Stomach (tissue), 9 donors: Measurements from ENCODE around the gene GGA1. TPM values are rescaled to one million over a fixed set of nuclear protein-coding genes. Genes with fewer than 3 reads are reported as not detected.

Experiments
- DNase-seq, 2 donors: peaks; one replicate each; pipeline versions ENCODE4 v3.0.0 to v3.0.0-alpha.2; 2013 to 2019
- H3K27ac ChIP-seq, 5 donors: fragments of 200-600 bp in 4 of 5; sonication (generic) in 4 of 5; one replicate each; pipeline ENCODE4 v1.5.1; 2013 to 2019; ENCODE audit warnings: mild to moderate bottlenecking in 1 of 5, moderate library complexity in 1 of 5
- H3K27me3 ChIP-seq, 3 donors: fragments of 200-600 bp; sonication (generic); one replicate each; pipeline ENCODE4 v1.5.1; 2017 to 2019; ENCODE audit warnings: mixed run types in 1 of 3
- H3K36me3 ChIP-seq, 4 donors: fragments of 200-600 bp; sonication (generic); 1 replicate in 3 of 4; 2 replicates in 1 of 4; pipeline ENCODE4 v1.5.1; 2016 to 2019
- H3K4me1 ChIP-seq, 4 donors: fragments of 200-600 bp; sonication (generic); one replicate each; pipeline ENCODE4 v1.5.1; 2016 to 2019
- H3K4me3 ChIP-seq, 4 donors: fragments of 200-600 bp; sonication (generic) in 3 of 4; one replicate each; pipeline ENCODE4 v1.5.1; 2016 to 2019; ENCODE audit warnings: mild to moderate bottlenecking in 1 of 4
- H3K9me3 ChIP-seq, 4 donors: fragments of 200-600 bp; sonication (generic); one replicate each; pipeline ENCODE4 v1.5.1; 2016 to 2019
- CTCF ChIP-seq, 7 experiments: fragments of 450-650 bp in 4 of 7; fragments of 200-600 bp in 3 of 7; sonication (generic) in 3 of 7; IDR thresholded peaks; one replicate each; pipeline ENCODE4 v1.5.1; 2016 to 2019; ENCODE audit warnings: antibody characterized with exemption in 7 of 7, control low read depth in 2 of 7, mild to moderate bottlenecking in 1 of 7
- EP300 ChIP-seq: sonication (generic); formaldehyde crosslinking; IDR thresholded peaks from one replicate; pipeline ENCODE4 v1.6.1; 2017; ENCODE audit warnings: antibody characterized with exemption
- POLR2A ChIP-seq, 4 donors: fragments of 450-650 bp; IDR thresholded peaks; one replicate each; pipeline ENCODE4 v1.6.1; 2016; ENCODE audit warnings: antibody characterized with exemption in 4 of 4, control low read depth in 2 of 4, mild to moderate bottlenecking in 1 of 4, moderate library complexity in 1 of 4
- POLR2AphosphoS5 ChIP-seq, 3 donors: sonication (generic); formaldehyde crosslinking; IDR thresholded peaks; one replicate each; pipeline ENCODE4 v1.6.1; 2016; ENCODE audit warnings: antibody characterized with exemption in 3 of 3
- WGBS, 5 donors: extraction: QIAGEN DNeasy Blood & Tissue Kit in 3 of 5; methylation state at CpG; one replicate each; pipeline versions ENCODE4 v1.1.5 to v1.1.7; 2013 to 2018; 5-methylcytosine and 5-hydroxymethylcytosine counted together
- intact Hi-C: fragments of 100-400 bp; cut with DNase I; formaldehyde crosslinking; loops from one replicate; pipeline ENCODE4 v1.15.1; 2023; ENCODE audit warnings: low total_unique reads
- polyA plus RNA-seq, 3 donors: library from polyadenylated mRNA; stranded (reverse); fragments of 200-250 nt; gene quantifications; one replicate each; pipeline ENCODE4 v1.2.3, GENCODE V29; 2013
- total RNA-seq, 5 donors: library from RNA; depleted of rRNA; stranded (reverse); fragments of >200 nt; gene quantifications; one replicate each; pipeline versions ENCODE4 v1.1.0 to v1.2.3, GENCODE V29; 2014 to 2016
- donor health status: healthy with polysubstance abuse.
- donor health status: Bipolar disorder and iron deficiency.
- donor health status: healthy.

The GGA1 gene
- total and polyA plus RNA-seq, 8 donors = 30.3 to 87.9 (median 45.9) TPM

DNA sequence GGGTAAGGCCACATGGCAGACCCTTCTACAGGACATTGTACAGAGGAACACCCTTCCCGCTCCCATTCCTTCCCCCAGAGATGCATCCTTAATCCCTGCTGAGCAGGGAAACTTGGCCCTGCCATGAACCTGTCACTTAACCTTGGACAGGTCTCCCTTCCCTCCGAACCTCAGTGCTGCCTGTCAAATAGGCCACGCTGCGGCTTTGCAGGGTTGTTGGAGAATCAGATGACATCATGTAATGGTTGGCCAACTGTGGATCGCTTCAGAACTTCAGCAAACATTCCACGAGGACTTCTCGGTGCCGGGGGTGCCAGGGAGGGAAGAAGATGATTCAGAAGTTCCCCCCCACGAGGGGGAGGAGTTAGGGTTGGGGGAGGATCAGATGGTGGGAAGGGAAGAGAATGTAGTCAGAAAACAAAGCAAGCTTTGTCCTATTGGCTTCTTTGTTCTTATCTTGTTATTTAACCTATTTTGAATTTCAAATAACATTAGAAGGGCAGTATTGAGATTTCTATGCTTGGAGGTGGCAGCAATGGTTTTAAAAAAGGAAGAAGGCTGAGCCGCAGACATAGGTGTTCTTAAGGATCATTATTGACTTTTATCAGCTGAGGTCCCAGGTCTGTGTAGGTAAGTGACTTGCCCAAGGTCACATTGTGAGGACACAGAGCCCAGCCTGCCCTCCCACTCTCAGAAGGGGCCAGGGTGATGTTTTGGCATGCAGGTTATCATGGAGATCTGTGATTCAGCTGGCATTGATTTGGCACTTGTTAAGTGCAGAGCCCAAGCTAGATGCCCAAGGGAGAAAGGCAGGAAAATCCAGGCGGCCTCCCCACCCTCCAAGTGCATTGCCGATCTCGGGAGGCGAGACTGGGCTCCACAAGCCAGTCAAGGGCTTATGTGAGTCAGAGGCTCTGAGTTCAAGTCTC is 45.2 kb upstream of the GGA1 start:
- intact Hi-C loops = no loop called here
- peak; percentile 82 to 91 for DNase-seq
- 13 to 26% (median 20%) methylated on average over 14 of the region's 14 CpGs for WGBS, 5 donors
- Histone ChIP-seq H3K27me3 (peaks cover 0 to 25% (median 0%) of the 10 kb centered on the region in 3 donors), H3K4me1 (peaks cover 70 to 93% (median 89%) of the 10 kb centered on the region in 4 donors), H3K27ac (peak overlapping the region; percentile 98 to 100 (median 99)), H3K4me3 (peak overlapping the region; percentile 60 to 97 (median 75)), H3K9me3 (no peaks in the 10 kb centered on the region), H3K36me3 (peaks cover 20 to 29% (median 26%) of the 10 kb centered on the region in 4 donors)
- TF ChIP-seq POLR2AphosphoS5 (IDR thresholded peaks at IDR 0.05) = peak; percentile 23 to 80 (median 53)
- no peak for TF ChIP-seq CTCF (IDR thresholded peaks at IDR 0.05)

DNA sequence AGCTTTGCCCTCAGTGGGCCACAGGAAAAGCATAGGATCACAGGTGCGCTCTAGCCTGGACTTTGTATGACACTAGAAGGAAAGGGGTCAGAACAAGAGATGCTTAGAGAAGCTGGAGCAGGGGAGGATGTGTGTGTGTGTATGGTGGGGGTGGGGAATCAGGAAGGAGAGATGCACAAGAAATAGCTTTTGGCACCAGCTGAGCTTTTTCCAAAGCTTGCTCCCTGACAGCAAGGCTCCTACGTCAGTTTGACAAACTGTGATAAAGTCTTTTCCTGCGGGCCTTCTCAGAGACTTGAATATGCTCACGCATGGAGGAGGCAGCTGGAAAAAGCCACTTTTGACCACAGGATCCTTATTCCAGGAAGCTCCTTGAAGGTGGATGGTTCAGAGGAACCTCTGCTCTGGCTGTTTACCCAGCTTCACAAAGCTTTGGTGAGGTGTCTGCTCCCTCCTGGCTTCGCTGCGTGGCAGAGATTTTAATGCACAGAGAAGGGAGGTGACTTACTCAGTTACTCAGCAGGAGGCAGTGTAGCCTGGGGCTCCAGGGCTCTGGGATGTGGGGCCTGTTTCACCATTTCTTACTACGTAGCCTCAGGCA is 44.4 kb upstream of the GGA1 start:
- Histone ChIP-seq H3K36me3 (peaks cover 20 to 37% (median 30%) of the 10 kb centered on the region in 4 donors), H3K4me1 (peaks cover 74 to 94% (median 90%) of the 10 kb centered on the region in 4 donors), H3K9me3 (no peaks in the 10 kb centered on the region), H3K27me3 (peaks cover 0 to 25% (median 0%) of the 10 kb centered on the region in 3 donors), H3K27ac (peak overlapping the region; percentile 88 to 100 (median 99)), H3K4me3 (peak overlapping the region; percentile 60 to 97 (median 75))
- WGBS, 5 donors = 26 to 43% (median 34%) methylated on average over 7 of the region's 7 CpGs
- no peak for TF ChIP-seq POLR2A (IDR thresholded peaks at IDR 0.05)
- peak in 1 of 3 donors; percentile 3 for TF ChIP-seq POLR2AphosphoS5 (IDR thresholded peaks at IDR 0.05)
- DNase-seq = peak in 1 of 2 donors; percentile 76
- intact Hi-C loops = no loop called here

- DNase-seq = no peak
- peaks cover 82 to 99% (median 97%) of the 10 kb centered on the region in 4 donors for H3K4me1 ChIP-seq
- WGBS, 5 donors = 23 to 42% (median 24%) methylated on average over 15 to 17 of the region's 17 CpGs
- no peaks in the 10 kb centered on the region for H3K9me3 ChIP-seq
- TF ChIP-seq CTCF (IDR thresholded peaks at IDR 0.05) (no peak), POLR2A (IDR thresholded peaks at IDR 0.05) (no peak), EP300 (no peak), POLR2AphosphoS5 (IDR thresholded peaks at IDR 0.05) (no peak)
- H3K36me3 ChIP-seq = peaks cover 20 to 38% (median 30%) of the 10 kb centered on the region in 4 donors
- H3K4me3 ChIP-seq = peak overlapping the region in 3 of 4 donors; percentile 18 to 67 (median 26)
- H3K27ac ChIP-seq = peak overlapping the region; percentile 89 to 100 (median 99)
- intact Hi-C loops = no loop called here
- peaks cover 0 to 20% (median 0%) of the 10 kb centered on the region in 3 donors for H3K27me3 ChIP-seq
Measured at GRCh38 chr22:37565830-37566229, 42.8 kb upstream of the GGA1 start.

- no peak for DNase-seq
- Histone ChIP-seq H3K4me3 (peak overlapping the region in 3 of 4 donors; percentile 18 to 67 (median 26)), H3K27ac (peak overlapping the region; percentile 89 to 100 (median 99)), H3K4me1 (peaks cover 83 to 100% (median 98%) of the 10 kb centered on the region in 4 donors), H3K9me3 (no peaks in the 10 kb centered on the region), H3K36me3 (peaks cover 20 to 38% (median 30%) of the 10 kb centered on the region in 4 donors), H3K27me3 (peaks cover 0 to 14% (median 0%) of the 10 kb centered on the region in 3 donors)
- peak in 1 of 3 donors; percentile 17 for TF ChIP-seq POLR2AphosphoS5 (IDR thresholded peaks at IDR 0.05)
- no peak for TF ChIP-seq EP300
- no peak for TF ChIP-seq POLR2A (IDR thresholded peaks at IDR 0.05)
- intact Hi-C loops = no loop called here
- 17 to 29% (median 25%) methylated on average over 6 to 28 of the region's 28 CpGs for WGBS, 5 donors
Measured at GRCh38 chr22:37566329-37566837, 42.3 kb upstream of the GGA1 start.
